NCI-H2196 (cell line): Measurements from ENCODE around the gene ABHD17B.

Experiments
- DNase-seq: peaks from one replicate; lab custom pipeline; 2025; ENCODE audit not compliant: unreplicated experiment; lab: John Stamatoyannopoulos, UW

ABHD17B gene

DNA sequence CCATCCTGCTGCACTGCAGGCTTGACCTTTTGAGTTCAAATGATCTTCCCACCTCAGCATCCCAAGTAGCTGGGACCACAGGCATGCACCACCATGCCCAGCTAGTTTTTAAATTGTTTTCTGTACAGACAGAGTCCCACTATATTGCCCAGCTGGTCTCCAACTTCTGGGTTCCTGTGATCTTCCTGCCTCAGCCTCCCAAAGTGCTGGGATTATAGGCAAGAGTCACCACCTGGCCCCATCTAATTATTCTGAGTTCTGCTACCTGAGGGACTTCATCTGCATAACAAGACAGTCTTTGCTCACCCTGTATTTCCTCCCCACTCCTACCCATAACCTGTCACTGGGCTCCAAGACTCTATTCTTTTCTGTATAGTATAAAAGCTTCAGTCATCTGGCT, 88.1 kb downstream of the ABHD17B start:
- no peak for DNase-seq

DNA sequence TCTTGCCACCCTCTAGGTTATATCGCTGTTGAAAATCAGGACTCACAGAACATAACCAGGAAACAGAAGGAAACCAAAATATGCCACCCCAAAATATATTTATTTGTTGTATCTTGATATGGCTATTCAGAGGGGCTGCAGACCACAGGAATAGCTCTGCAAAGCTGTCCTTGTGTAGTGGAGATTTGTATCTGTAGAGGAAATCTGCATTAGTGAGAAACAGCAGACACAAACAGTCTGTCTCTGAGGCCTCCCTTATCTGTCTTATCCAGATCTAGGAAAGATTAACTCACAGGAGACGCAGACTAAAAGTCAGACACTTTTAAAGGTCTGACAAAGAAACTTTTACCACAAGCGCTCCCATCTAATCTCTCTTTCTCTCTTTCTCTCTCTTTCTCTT, 88.5 kb downstream of the ABHD17B start:
- DNase-seq: no peak

DNA sequence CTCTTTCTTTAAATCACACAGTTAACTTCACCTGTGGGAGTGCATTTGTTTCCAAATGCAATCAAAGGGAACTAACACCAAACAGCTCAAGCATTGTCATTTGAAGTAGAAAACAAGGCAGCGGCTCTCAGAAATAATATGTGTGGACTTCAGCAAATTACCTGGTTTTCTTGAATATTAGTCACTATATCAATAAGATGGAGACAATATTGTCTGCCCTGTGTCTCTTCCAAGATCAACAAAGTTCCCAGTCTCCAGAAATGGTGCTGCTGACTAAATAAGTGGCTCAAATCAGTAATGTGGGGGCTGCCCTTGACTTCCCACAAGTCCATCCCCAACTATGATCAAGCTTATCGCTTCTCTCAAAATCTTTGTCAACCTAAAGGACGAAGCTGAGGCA, 89.6 kb downstream of the ABHD17B start:
- DNase-seq: no peak

DNA sequence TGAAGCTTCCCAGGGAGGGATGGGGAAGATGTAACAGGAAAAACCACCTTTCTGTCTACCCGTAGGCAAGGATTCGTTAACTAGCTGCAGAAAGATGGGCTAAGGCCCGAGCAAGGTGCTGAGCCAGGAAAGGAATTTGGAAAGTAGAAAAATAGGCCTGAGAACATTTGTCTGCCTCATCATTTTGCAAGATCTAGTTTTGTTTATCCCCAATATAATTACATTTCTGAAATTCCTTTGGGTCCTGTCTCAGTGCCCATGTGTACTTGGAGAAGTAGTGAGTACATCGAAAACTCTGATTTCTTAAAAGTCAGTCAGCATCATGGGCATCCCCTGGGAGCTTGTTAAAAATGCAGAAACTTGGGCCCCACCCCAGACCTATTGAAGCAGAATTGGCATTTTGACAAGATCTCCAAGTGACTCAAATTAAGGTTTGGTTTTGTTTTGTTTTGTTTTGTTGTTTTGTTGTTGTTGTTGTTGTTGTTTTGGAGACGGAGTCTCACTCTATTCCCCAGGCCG, 90.5 kb downstream of the ABHD17B start:
- no peak for DNase-seq

DNA sequence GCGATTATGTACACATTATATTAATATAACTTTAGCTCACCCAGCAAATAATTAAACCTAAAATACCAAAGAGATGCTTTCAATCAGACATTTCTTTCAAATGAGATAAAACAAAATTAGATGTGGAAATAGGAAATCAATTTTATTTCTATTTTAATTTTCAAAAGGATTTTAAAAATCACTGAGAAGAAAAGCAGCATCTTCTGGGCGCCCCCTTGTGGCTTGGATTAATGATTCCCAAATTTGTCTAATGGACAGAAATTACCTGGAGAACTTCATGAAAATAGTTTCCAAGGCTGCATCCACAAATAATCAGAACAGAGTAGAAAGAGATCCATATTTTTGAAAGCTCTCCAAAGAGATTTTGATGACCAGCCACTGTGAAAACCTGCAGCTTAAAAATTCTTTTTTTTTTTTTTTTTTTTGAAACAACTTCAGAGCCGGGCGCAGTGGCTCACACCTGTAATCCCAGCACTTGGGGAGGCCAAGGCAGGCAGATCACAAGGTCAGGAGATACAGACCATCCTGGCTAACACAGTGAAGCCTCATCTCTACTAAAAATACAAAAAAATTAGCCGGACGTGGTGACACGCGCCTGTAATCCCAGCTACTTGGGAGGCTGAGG, 91.8 kb downstream of the ABHD17B start:
- peak; percentile 29 for DNase-seq

DNA sequence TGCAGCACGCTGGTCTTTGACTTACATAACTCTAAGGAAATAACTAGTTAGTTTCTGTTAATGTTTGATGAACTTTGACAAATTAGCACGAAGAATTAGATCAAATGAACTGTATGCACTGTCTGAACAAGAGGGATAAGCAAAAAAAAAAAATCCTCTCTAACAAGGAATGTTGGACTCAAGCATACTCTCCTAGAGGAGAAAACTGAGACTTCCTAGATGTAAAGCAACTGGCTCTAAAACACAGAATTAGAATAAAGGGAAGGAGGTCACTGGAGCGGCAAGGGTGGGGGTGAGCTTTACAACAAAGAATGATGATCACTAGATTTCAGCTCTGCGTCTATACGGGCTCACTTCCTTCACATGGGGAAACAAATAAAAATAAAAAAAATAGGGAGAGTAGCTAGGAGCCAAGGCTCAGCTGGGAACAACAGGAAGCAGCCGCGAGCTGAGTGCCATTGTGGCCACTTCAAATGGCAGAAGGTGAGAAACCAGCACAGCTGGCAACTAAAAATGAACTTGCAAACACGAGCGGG, 94.0 kb downstream of the ABHD17B start:
- no peak for DNase-seq
